Thoracic aorta endothelial cell (primary cell): ENCODE measurements around the gene SVIL. TPM values are rescaled to one million over a fixed set of nuclear protein-coding genes. Genes with fewer than 3 reads are reported as not detected.

Experiments
- small RNA-seq: library from RNA; depleted of rRNA; stranded (forward); fragments of <200 nt; gene quantifications from one replicate; pipeline ENCODE3, GENCODE V24; 2012
- total RNA-seq: library from RNA; depleted of rRNA; stranded (reverse); fragments of >200 nt; gene quantifications from 2 replicates; pipeline ENCODE4 v1.2.3, GENCODE V29; 2012

SVIL gene
- 110 and 152 TPM in 2 replicates for total RNA-seq

GRCh38 chr10:29634764-29635625, at the start of gene SVIL:
Gene SVIL, minus strand, starts transcription at chr10:29634971. Its CDS starts 79,913 bp downstream, at chr10:29555058.

Small RNA genes within 50 kb of the gene (small RNA-seq; reads per million reads assigned to genes)
- not detected for gene MIR604
- gene MIR938 = not detected
- not detected for gene RF00105
